IPS-15b (cell line): ENCODE data around the gene SLC27A5.
"Not testable (repeated sequence)": the region's sequence is repeated elsewhere in the genome, so short reads cannot be mapped to it uniquely, and the experiment has no call there.

ENCODE experiments used
- H3K27me3 ChIP-seq: one replicate; pipeline ENCODE4 v1.6.1; 2013; ENCODE audit warnings: low read length; ENCODE audit not compliant: control insufficient read depth, insufficient read depth
- H3K36me3 ChIP-seq: one replicate; pipeline ENCODE4 v1.6.1; 2013; ENCODE audit warnings: low read length; ENCODE audit not compliant: control insufficient read depth, insufficient read depth
- H3K4me1 ChIP-seq: one replicate; pipeline ENCODE4 v1.6.1; 2013; ENCODE audit warnings: mild to moderate bottlenecking, low read length; ENCODE audit not compliant: control insufficient read depth, insufficient read depth
- H3K4me3 ChIP-seq: one replicate; pipeline ENCODE4 v1.5.1; 2013; ENCODE audit warnings: low read depth, low read length
- H3K9ac ChIP-seq: one replicate; pipeline ENCODE4 v1.6.1; 2013; ENCODE audit warnings: low read depth, mild to moderate bottlenecking, low read length
- H3K9me3 ChIP-seq: one replicate; pipeline ENCODE4 v1.6.1; 2013; ENCODE audit warnings: mild to moderate bottlenecking, low read length; ENCODE audit not compliant: control insufficient read depth, insufficient read depth

Gene SLC27A5

GRCh38 chr19:58466760-58467589, 44.8 kb downstream of the SLC27A5 start, which contains the start of gene ZNF324:
Gene ZNF324 (plus strand): TSS chr19:58467080. CDS start chr19:58469186, 2,106 bp downstream.
- Histone ChIP-seq H3K36me3 (peaks cover 8% of the 10 kb centered on the region), H3K9me3 (no peaks in the 10 kb centered on the region), H3K27me3 (peaks cover 5% of the 10 kb centered on the region), H3K9ac (no peak within 1 kb of the TSS), H3K4me1 (peaks cover 3% of the 10 kb centered on the region), H3K4me3 (peak within 1 kb of the TSS; percentile 49)

GRCh38 chr19:58466089-58466759, 45.6 kb downstream of the SLC27A5 start:
- no peaks in the 10 kb centered on the region for H3K9me3 ChIP-seq
- peaks cover 5% of the 10 kb centered on the region for H3K27me3 ChIP-seq
- H3K36me3 ChIP-seq = peaks cover 5% of the 10 kb centered on the region
- peak overlapping the region; percentile 49 for H3K4me3 ChIP-seq
- H3K9ac ChIP-seq = no peak overlapping the region
- peaks cover 3% of the 10 kb centered on the region for H3K4me1 ChIP-seq

GRCh38 chr19:58460039-58460438, 51.8 kb downstream of the SLC27A5 start:
- peaks cover 5% of the 10 kb centered on the region for H3K36me3 ChIP-seq
- H3K4me1 ChIP-seq = no peaks in the 10 kb centered on the region
- H3K9me3 ChIP-seq = no peaks in the 10 kb centered on the region
- H3K9ac ChIP-seq = no peak overlapping the region
- H3K27me3 ChIP-seq = no peaks in the 10 kb centered on the region
- H3K4me3 ChIP-seq = no peak overlapping the region

GRCh38 chr19:58456111-58456510, 55.7 kb downstream of the SLC27A5 start:
- peaks cover 2% of the 10 kb centered on the region for H3K27me3 ChIP-seq
- no peak overlapping the region for H3K4me3 ChIP-seq
- no peaks in the 10 kb centered on the region for H3K4me1 ChIP-seq
- H3K9ac ChIP-seq = no peak overlapping the region
- peaks cover 5% of the 10 kb centered on the region for H3K36me3 ChIP-seq
- no peaks in the 10 kb centered on the region for H3K9me3 ChIP-seq

GRCh38 chr19:58455306-58455705, 56.5 kb downstream of the SLC27A5 start:
- Histone ChIP-seq H3K9me3 (no peaks in the 10 kb centered on the region), H3K9ac (no peak overlapping the region), H3K4me3 (no peak overlapping the region), H3K36me3 (peaks cover 5% of the 10 kb centered on the region), H3K27me3 (peaks cover 9% of the 10 kb centered on the region), H3K4me1 (no peaks in the 10 kb centered on the region)

- H3K9ac ChIP-seq = no peak overlapping the region
- H3K36me3 ChIP-seq = peaks cover 5% of the 10 kb centered on the region
- H3K9me3 ChIP-seq = peaks cover 8% of the 10 kb centered on the region
- H3K27me3 ChIP-seq = peaks cover 13% of the 10 kb centered on the region
- H3K4me1 ChIP-seq = no peaks in the 10 kb centered on the region
- H3K4me3 ChIP-seq = no peak overlapping the region
Measured at GRCh38 chr19:58453743-58454142, 58.0 kb downstream of the SLC27A5 start.

GRCh38 chr19:58451358-58452101, 60.3 kb downstream of the SLC27A5 start, which contains the start of gene ZNF324B:
Gene ZNF324B (plus strand): TSS chr19:58451622. CDS start chr19:58453702, 2,080 bp downstream.
- no peaks in the 10 kb centered on the region for H3K4me1 ChIP-seq
- no peak within 1 kb of the TSS for H3K9ac ChIP-seq
- peak within 1 kb of the TSS; percentile 62 for H3K4me3 ChIP-seq
- peaks cover 2% of the 10 kb centered on the region for H3K36me3 ChIP-seq
- peaks cover 8% of the 10 kb centered on the region for H3K9me3 ChIP-seq
- H3K27me3 ChIP-seq = peaks cover 13% of the 10 kb centered on the region

GRCh38 chr19:58450856-58451357, 60.9 kb downstream of the SLC27A5 start:
- H3K4me1 ChIP-seq = no peaks in the 10 kb centered on the region
- peaks cover 8% of the 10 kb centered on the region for H3K9me3 ChIP-seq
- peaks cover 13% of the 10 kb centered on the region for H3K27me3 ChIP-seq
- peak overlapping the region; percentile 62 for H3K4me3 ChIP-seq
- no peaks in the 10 kb centered on the region for H3K36me3 ChIP-seq
- H3K9ac ChIP-seq = no peak overlapping the region

GRCh38 chr19:58449980-58450379, 61.8 kb downstream of the SLC27A5 start:
- not testable (repeated sequence) for H3K4me1 ChIP-seq, H3K4me3 ChIP-seq, H3K9ac ChIP-seq, H3K36me3 ChIP-seq, H3K9me3 ChIP-seq
- peaks cover 13% of the 10 kb centered on the region for H3K27me3 ChIP-seq

- not testable (repeated sequence) for H3K36me3 ChIP-seq, H3K9me3 ChIP-seq, H3K9ac ChIP-seq, H3K4me3 ChIP-seq, H3K4me1 ChIP-seq
- H3K27me3 ChIP-seq = peaks cover 17% of the 10 kb centered on the region
Measured at GRCh38 chr19:58448860-58449259, 62.9 kb downstream of the SLC27A5 start.
